ENCODE measurements around the gene SLC25A22.
A peak's percentile ranks its signal among the peaks of the same experiment; 100 is the strongest.

The SLC25A22 gene

GRCh38 chr11:821512-822371 is 23.7 kb upstream of the SLC25A22 start:
- no peak for DNase-seq (ENCODE audit: low read depth in 2 of 2)

- DNase-seq (ENCODE audit: low read depth in 2 of 2): no peak
Observed at GRCh38 chr11:820655-821511, 22.8 kb upstream of the SLC25A22 start.

GRCh38 chr11:819943-820649 is 22.0 kb upstream of the SLC25A22 start:
- DNase-seq (ENCODE audit: low read depth in 2 of 2): peak; percentile 85 to 88

GRCh38 chr11:819129-819931 is 21.2 kb upstream of the SLC25A22 start:
- DNase-seq (ENCODE audit: low read depth in 2 of 2): peak; percentile 81 to 84

- DNase-seq (ENCODE audit: low read depth in 2 of 2): no peak
Observed at GRCh38 chr11:818396-819128, 20.5 kb upstream of the SLC25A22 start, which contains the start of gene PNPLA2. TSS of gene PNPLA2 (plus strand) at chr11:818914. CDS start at chr11:819719, 805 bp downstream.

- DNase-seq (ENCODE audit: low read depth in 2 of 2): no peak
Observed at GRCh38 chr11:816433-816779, 18.3 kb upstream of the SLC25A22 start.

- DNase-seq (ENCODE audit: low read depth in 2 of 2): no peak
Observed at GRCh38 chr11:815675-816432, 17.8 kb upstream of the SLC25A22 start.

GRCh38 chr11:813456-814096 is 15.5 kb upstream of the SLC25A22 start:
- no peak for DNase-seq (ENCODE audit: low read depth in 2 of 2)

GRCh38 chr11:813072-813455 is 15.0 kb upstream of the SLC25A22 start:
- no peak for DNase-seq (ENCODE audit: low read depth in 2 of 2)

GRCh38 chr11:812390-812789 is 14.3 kb upstream of the SLC25A22 start:
- no peak for DNase-seq (ENCODE audit: low read depth in 2 of 2)

GRCh38 chr11:811446-812245 is 13.6 kb upstream of the SLC25A22 start:
- DNase-seq (ENCODE audit: low read depth in 2 of 2): no peak

GRCh38 chr11:810040-810567 is 12.0 kb upstream of the SLC25A22 start:
- DNase-seq (ENCODE audit: low read depth in 2 of 2): no peak

GRCh38 chr11:809287-810039 is 11.4 kb upstream of the SLC25A22 start, which contains the start of gene RPLP2:
TSS of gene RPLP2 (plus strand) at chr11:809967. CDS start at chr11:810235, 268 bp downstream.
- peak; percentile 94 to 96 for DNase-seq (ENCODE audit: low read depth in 2 of 2)

- no peak for DNase-seq (ENCODE audit: low read depth in 2 of 2)
Observed at GRCh38 chr11:808427-809286, 10.6 kb upstream of the SLC25A22 start.

- DNase-seq (ENCODE audit: low read depth in 2 of 2): no peak
Observed at GRCh38 chr11:804599-804964, 6.5 kb upstream of the SLC25A22 start.
